Heart left ventricle (tissue), 13 donors: Measurements from ENCODE around the gene ATRNL1.

Source experiments
- CTCF ChIP-seq, 12 donors: fragments of 200-600 bp; sonication (generic) in 4 of 12; IDR thresholded peaks; one replicate each; pipeline versions ENCODE4 v1.5.0 to v1.8.0; 2018 to 2022; ENCODE audit warnings: antibody characterized with exemption in 12 of 12, mild to moderate bottlenecking in 5 of 12
- POLR2A ChIP-seq, 2 donors: fragments of 450-650 bp; IDR thresholded peaks; one replicate each; pipeline ENCODE4 v1.6.1; 2017; ENCODE audit warnings: antibody characterized with exemption in 2 of 2, mild to moderate bottlenecking in 2 of 2, moderate library complexity in 2 of 2
- donor health status: ischemic (EF 13 %, LVEDD 7.1; RV severe dilation, severe dysfunction).
- donor health status: DM: no; HTN: yes; CAD: no.
- donor health status: DM: no; HTN: no; CAD: no.
- donor health status: ischemic (EF 25% LVEDD 6.9; RV normal size, moderate dysfunction).
- donor health status: ischemic (EF 25% LVEDD 5.7; RV mildly dilated, moderate dysfunction).
- donor health status: ischemic (EF 35%, LVEDD 5.7; RV mildly dilated, moderate dysfunction).
- donor health status: nonischemic (EF 11% LVEDD 7.7; RV severe dilation, severe dysfunction).
- donor health status: DM: yes; HTN: yes; CAD: no.
- donor health status: PGD.
- donor health status: ischemic (EF 29% LVEDD 5.4; RV normal size, mild dysfunction).
- donor health status: nonischemic (EF 23%, LVEDD 6.1; RV moderate dilation, normal function).

DNA sequence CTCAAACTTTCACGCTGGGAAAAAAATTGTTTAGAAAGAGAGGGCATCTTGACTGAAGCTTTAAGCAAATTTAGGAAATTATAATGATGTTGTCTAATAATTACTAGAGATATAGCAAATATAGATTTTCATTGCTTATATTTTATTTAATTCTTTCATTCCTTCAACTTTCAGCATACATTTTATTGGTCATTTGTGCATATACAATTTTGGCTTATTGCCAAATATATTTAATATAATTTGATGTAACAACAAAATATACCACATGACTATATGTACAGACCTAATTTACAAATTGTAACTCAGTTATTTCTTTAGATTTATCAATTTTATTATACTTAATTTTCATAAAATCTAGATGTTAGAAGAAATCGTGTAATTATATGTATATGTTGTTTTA is 390.1 kb downstream of the ATRNL1 start:
- TF ChIP-seq CTCF (IDR thresholded peaks at IDR 0.05) (no peak), POLR2A (IDR thresholded peaks at IDR 0.05) (no peak)
